WTC11 (cell line): ENCODE results near the gene ABCG1. TPM values are rescaled to one million over a fixed set of nuclear protein-coding genes. Genes with fewer than 3 reads are reported as not detected.

Experiments used
- ATAC-seq: fragments of 200-7000 bp; cut with Tn5 transposase; 2 replicates; pipeline ENCODE4 v1.10.0; 2021; ENCODE audit warnings: mild to moderate bottlenecking, moderate library complexity
- CTCF ChIA-PET: fragments of 300-600 bp; sonication (Branson Sonifier 250); formaldehyde crosslinking; loops from one replicate; lab custom pipeline; 2021; ENCODE audit warnings: antibody characterized with exemption; lab: Charles Lee
- POLR2A ChIA-PET: fragments of 350-600 bp; sonication (Branson Sonifier 250); formaldehyde crosslinking; loops from one replicate; lab custom pipeline; 2021; ENCODE audit warnings: antibody characterized with exemption; lab: Charles Lee
- DNase-seq: peaks from one replicate; pipeline ENCODE4 v3.0.0; 2021; ENCODE audit warnings: low spot score
- H3K27ac Mint-ChIP-seq: 2 replicates; pipeline ENCODE4 v1.8.0; 2021; ENCODE audit warnings: mixed read lengths
- H3K27me3 Mint-ChIP-seq: 2 replicates; pipeline ENCODE4 v1.8.0; 2021; ENCODE audit warnings: low read depth, mild to moderate bottlenecking, moderate library complexity, mixed read lengths
- H3K36me3 Mint-ChIP-seq: 2 replicates; pipeline ENCODE4 v1.8.0; 2021; ENCODE audit warnings: mixed read lengths
- H3K4me1 Mint-ChIP-seq: 2 replicates; pipeline ENCODE4 v1.8.0; 2022; ENCODE audit warnings: mixed read lengths
- H3K4me3 Mint-ChIP-seq: 2 replicates; pipeline ENCODE4 v1.8.0; 2021; ENCODE audit warnings: mild to moderate bottlenecking, moderate library complexity, mixed read lengths
- H3K9me3 Mint-ChIP-seq: 2 replicates; pipeline ENCODE4 v1.8.0; 2021; ENCODE audit warnings: mixed read lengths
- AR ChIP-seq: fragments of 250-450 bp; sonication (Bioruptor Pico); IDR thresholded peaks from 2 replicates; pipeline ENCODE4 v1.9.0; 2021; ENCODE audit warnings: mild to moderate bottlenecking
- ATF1 ChIP-seq: sonication (generic); formaldehyde crosslinking; IDR thresholded peaks from 2 replicates; pipeline ENCODE4 v1.8.1; 2023; ENCODE audit warnings: mild to moderate bottlenecking, moderate library complexity, missing genetic modification reagents
- CREM ChIP-seq: sonication (generic); formaldehyde crosslinking; IDR thresholded peaks from 2 replicates; pipeline ENCODE4 v1.8.1; 2022; ENCODE audit warnings: mild to moderate bottlenecking, missing genetic modification reagents, moderate library complexity
- ETV6 ChIP-seq: sonication (generic); formaldehyde crosslinking; IDR thresholded peaks from 2 replicates; pipeline ENCODE4 v1.8.1; 2022; ENCODE audit warnings: mild to moderate bottlenecking, missing genetic modification reagents
- HMGXB4 ChIP-seq: sonication (generic); formaldehyde crosslinking; IDR thresholded peaks from 2 replicates; pipeline ENCODE4 v1.8.1; 2023; ENCODE audit warnings: mild to moderate bottlenecking, moderate library complexity, missing genetic modification reagents
- JUN ChIP-seq: sonication (generic); formaldehyde crosslinking; IDR thresholded peaks from 2 replicates; pipeline ENCODE4 v1.8.0; 2023; ENCODE audit warnings: mild to moderate bottlenecking, missing genetic modification reagents
- MYBL2 ChIP-seq: sonication (generic); formaldehyde crosslinking; IDR thresholded peaks from 2 replicates; pipeline ENCODE4 v1.8.1; 2023; ENCODE audit warnings: mild to moderate bottlenecking, moderate library complexity, missing genetic modification reagents
- RORB ChIP-seq: fragments of 250-450 bp; sonication (Bioruptor Pico); IDR thresholded peaks from 2 replicates; pipeline ENCODE4 v1.9.0; 2021; ENCODE audit warnings: mild to moderate bottlenecking
- SOX15 ChIP-seq: fragments of 250-450 bp; sonication (Bioruptor Pico); IDR thresholded peaks from 2 replicates; pipeline ENCODE4 v1.9.0; 2021; ENCODE audit warnings: mild to moderate bottlenecking
- TCF7 ChIP-seq: sonication (generic); formaldehyde crosslinking; IDR thresholded peaks from 2 replicates; pipeline ENCODE4 v1.8.0; 2022; ENCODE audit warnings: mild to moderate bottlenecking, low read depth, missing genetic modification reagents, moderate library complexity
- TEAD4 ChIP-seq: sonication (generic); formaldehyde crosslinking; IDR thresholded peaks from 2 replicates; pipeline ENCODE4 v1.8.0; 2022; ENCODE audit warnings: mild to moderate bottlenecking, missing genetic modification reagents
- ZBTB21 ChIP-seq: sonication (generic); formaldehyde crosslinking; IDR thresholded peaks from 2 replicates; pipeline ENCODE4 v1.8.1; 2023; ENCODE audit warnings: mild to moderate bottlenecking, missing genetic modification reagents, borderline replicate concordance
- ZNF423 ChIP-seq: fragments of 250-450 bp; sonication (Bioruptor Pico); IDR thresholded peaks from 2 replicates; pipeline ENCODE4 v2.1.2; 2022; ENCODE audit warnings: mild to moderate bottlenecking, moderate library complexity
- ZNF671 ChIP-seq: fragments of 250-450 bp; sonication (Bioruptor Pico); IDR thresholded peaks from 2 replicates; pipeline ENCODE4 v1.8.0; 2021; ENCODE audit warnings: mild to moderate bottlenecking
- total RNA-seq: library from RNA; stranded (reverse); gene quantifications from 3 replicates; pipeline ENCODE4 v1.2.3, GENCODE V29; 2021
- TF ChIP-seq, protein P1 (sequence below): sonication (generic); formaldehyde crosslinking; IDR thresholded peaks from 2 replicates; pipeline ENCODE4 v1.8.1; 2023; ENCODE audit warnings: mild to moderate bottlenecking, missing genetic modification reagents
- TF ChIP-seq, protein P2 (sequence below): sonication (generic); formaldehyde crosslinking; IDR thresholded peaks from 2 replicates; pipeline ENCODE4 v1.8.1; 2022; ENCODE audit warnings: low read depth, missing genetic modification reagents, borderline replicate concordance
- TF ChIP-seq, protein P3 (sequence below): sonication (generic); formaldehyde crosslinking; IDR thresholded peaks from 2 replicates; pipeline ENCODE4 v1.8.0; 2022; ENCODE audit warnings: mild to moderate bottlenecking, missing genetic modification reagents

ABCG1 gene
- total RNA-seq, 1 experiment from 2014 or later: 4.0 TPM

GRCh38 chr21:42279888-42280287, 60.9 kb downstream of the ABCG1 start:
- H3K4me3 Mint-ChIP-seq: no peak overlapping the region
- H3K4me1 Mint-ChIP-seq: no peaks in the 10 kb centered on the region
- no peaks in the 10 kb centered on the region for H3K27me3 Mint-ChIP-seq
- no peaks in the 10 kb centered on the region for H3K36me3 Mint-ChIP-seq
- ChIA-PET POLR2A (no interaction called here), CTCF (interaction anchor here (0.8 to 2.0 kb wide), 5 partner anchors 18 to 31 kb away, joined by 3 to 9 read pairs (median 6); no protein-coding TSS in a partner anchor)
- H3K27ac Mint-ChIP-seq: no peak overlapping the region
- ATAC-seq (no peak), DNase-seq (no peak)
- TF ChIP-seq AR (CRISPR knock-in tag): no peak
- no peak for TF ChIP-seq TEAD4 (CRISPR knock-in tag)
- H3K9me3 Mint-ChIP-seq: no peaks in the 10 kb centered on the region

DNA sequence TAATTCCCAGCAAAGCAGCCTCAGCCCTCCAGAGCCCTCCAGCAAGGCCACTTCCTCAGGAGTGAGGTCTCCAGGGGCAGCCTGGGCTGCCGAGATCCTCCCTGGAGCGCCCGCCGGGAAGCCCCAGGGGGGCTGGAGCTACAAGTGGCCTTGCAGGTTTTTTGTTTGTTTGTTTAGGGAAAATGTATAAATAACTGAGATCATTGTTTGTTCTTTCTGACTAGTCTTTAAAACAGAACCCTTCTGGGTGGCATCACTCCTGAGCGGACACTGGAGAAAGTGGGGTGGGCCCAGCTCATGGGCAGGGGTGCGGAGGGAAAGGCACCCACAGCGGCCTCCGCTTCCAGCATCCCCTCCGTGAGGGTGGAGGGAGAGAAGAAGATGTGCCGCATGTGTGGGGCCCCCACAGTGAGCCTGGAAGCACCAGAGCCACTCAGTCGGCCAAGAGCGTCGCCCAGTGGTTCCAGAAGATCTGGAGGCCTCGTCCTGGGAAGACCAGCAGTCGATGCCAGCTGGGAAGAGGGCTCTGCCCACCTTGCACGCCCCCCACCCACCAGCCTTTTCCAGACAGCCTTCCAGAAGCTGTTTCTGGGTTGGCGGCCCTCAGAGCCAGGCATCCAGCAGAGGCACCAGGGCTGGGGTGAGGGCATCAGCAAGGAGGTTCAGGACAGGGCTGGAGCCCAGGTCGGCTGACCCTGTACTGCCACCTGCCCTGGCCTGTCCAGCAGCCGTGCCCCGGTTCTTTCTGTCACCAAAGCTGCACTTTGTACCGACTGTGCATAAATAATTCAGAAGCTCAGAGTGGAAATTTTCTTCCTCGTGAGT, 61.6 kb downstream of the ABCG1 start:
- ATAC-seq (no peak), DNase-seq (no peak)
- H3K4me1 Mint-ChIP-seq: no peaks in the 10 kb centered on the region
- ChIA-PET CTCF (interaction anchor here (0.7 to 1.6 kb wide), 3 partner anchors 22 to 30 kb away, joined by 4 to 5 read pairs (median 5); no protein-coding TSS in a partner anchor), POLR2A (no interaction called here)
- TF ChIP-seq ZBTB21 (CRISPR knock-in tag) (no peak), ZNF423 (CRISPR knock-in tag) (no peak), SOX15 (CRISPR knock-in tag) (no peak), MYBL2 (CRISPR knock-in tag) (no peak), JUN (CRISPR knock-in tag) (no peak), ATF1 (CRISPR knock-in tag) (no peak), TCF7 (no peak), CREM (CRISPR knock-in tag) (no peak), ZNF671 (no peak), RORB (CRISPR knock-in tag) (no peak), HMGXB4 (CRISPR knock-in tag) (no peak), ETV6 (CRISPR knock-in tag) (no peak)
- TF ChIP-seq, protein P1, sequence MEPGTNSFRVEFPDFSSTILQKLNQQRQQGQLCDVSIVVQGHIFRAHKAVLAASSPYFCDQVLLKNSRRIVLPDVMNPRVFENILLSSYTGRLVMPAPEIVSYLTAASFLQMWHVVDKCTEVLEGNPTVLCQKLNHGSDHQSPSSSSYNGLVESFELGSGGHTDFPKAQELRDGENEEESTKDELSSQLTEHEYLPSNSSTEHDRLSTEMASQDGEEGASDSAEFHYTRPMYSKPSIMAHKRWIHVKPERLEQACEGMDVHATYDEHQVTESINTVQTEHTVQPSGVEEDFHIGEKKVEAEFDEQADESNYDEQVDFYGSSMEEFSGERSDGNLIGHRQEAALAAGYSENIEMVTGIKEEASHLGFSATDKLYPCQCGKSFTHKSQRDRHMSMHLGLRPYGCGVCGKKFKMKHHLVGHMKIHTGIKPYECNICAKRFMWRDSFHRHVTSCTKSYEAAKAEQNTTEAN (CRISPR knock-in tag): no peak
- TF ChIP-seq, protein P2, sequence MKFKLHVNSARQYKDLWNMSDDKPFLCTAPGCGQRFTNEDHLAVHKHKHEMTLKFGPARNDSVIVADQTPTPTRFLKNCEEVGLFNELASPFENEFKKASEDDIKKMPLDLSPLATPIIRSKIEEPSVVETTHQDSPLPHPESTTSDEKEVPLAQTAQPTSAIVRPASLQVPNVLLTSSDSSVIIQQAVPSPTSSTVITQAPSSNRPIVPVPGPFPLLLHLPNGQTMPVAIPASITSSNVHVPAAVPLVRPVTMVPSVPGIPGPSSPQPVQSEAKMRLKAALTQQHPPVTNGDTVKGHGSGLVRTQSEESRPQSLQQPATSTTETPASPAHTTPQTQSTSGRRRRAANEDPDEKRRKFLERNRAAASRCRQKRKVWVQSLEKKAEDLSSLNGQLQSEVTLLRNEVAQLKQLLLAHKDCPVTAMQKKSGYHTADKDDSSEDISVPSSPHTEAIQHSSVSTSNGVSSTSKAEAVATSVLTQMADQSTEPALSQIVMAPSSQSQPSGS (CRISPR knock-in tag): no peak
- TF ChIP-seq, protein P3, sequence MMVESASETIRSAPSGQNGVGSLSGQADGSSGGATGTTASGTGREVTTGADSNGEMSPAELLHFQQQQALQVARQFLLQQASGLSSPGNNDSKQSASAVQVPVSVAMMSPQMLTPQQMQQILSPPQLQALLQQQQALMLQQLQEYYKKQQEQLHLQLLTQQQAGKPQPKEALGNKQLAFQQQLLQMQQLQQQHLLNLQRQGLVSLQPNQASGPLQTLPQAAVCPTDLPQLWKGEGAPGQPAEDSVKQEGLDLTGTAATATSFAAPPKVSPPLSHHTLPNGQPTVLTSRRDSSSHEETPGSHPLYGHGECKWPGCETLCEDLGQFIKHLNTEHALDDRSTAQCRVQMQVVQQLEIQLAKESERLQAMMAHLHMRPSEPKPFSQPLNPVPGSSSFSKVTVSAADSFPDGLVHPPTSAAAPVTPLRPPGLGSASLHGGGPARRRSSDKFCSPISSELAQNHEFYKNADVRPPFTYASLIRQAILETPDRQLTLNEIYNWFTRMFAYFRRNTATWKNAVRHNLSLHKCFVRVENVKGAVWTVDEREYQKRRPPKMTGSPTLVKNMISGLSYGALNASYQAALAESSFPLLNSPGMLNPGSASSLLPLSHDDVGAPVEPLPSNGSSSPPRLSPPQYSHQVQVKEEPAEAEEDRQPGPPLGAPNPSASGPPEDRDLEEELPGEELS (CRISPR knock-in tag): no peak
- H3K9me3 Mint-ChIP-seq: no peaks in the 10 kb centered on the region
- no peak overlapping the region for H3K4me3 Mint-ChIP-seq
- no peaks in the 10 kb centered on the region for H3K36me3 Mint-ChIP-seq
- H3K27me3 Mint-ChIP-seq: no peaks in the 10 kb centered on the region
- H3K27ac Mint-ChIP-seq: no peak overlapping the region
